Uterus (tissue), 4 donors: ENCODE results near the gene TMEM87B. TPM values are rescaled to one million over a fixed set of nuclear protein-coding genes. Genes with fewer than 3 reads are reported as not detected.
"Not testable (repeated sequence)": the region's sequence is repeated elsewhere in the genome, so short reads cannot be mapped to it uniquely, and the experiment has no call there.

Experiments
- DNase-seq, 2 donors: peaks; one replicate each; pipeline ENCODE4 v3.0.0-alpha.2; 2019 to 2020
- H3K27ac ChIP-seq, 2 donors: fragments of 200-600 bp; sonication (generic); 1 replicate in 1 of 2; 2 replicates in 1 of 2; pipeline ENCODE4 v1.5.1; 2016 to 2018
- H3K27me3 ChIP-seq, 2 donors: fragments of 200-600 bp; sonication (generic); one replicate each; pipeline ENCODE4 v1.5.1; 2018 to 2019; ENCODE audit warnings: control low read depth in 1 of 2
- H3K36me3 ChIP-seq, 2 donors: fragments of 200-600 bp; sonication (generic); one replicate each; pipeline ENCODE4 v1.5.1; 2019; ENCODE audit warnings: control low read depth in 1 of 2
- H3K4me1 ChIP-seq, 2 donors: fragments of 200-600 bp; sonication (generic); one replicate each; pipeline ENCODE4 v1.5.1; 2018 to 2019; ENCODE audit warnings: control low read depth in 1 of 2
- H3K4me3 ChIP-seq, 2 donors: fragments of 200-600 bp; sonication (generic); 1 replicate in 1 of 2; 2 replicates in 1 of 2; pipeline ENCODE4 v1.5.1; 2018 to 2019; ENCODE audit warnings: mild to moderate bottlenecking in 1 of 2
- H3K9me3 ChIP-seq, 2 donors: fragments of 200-600 bp; sonication (generic); one replicate each; pipeline ENCODE4 v1.5.1; 2019; ENCODE audit warnings: control low read depth in 1 of 2
- CTCF ChIP-seq, 4 experiments: fragments of 200-600 bp in 2 of 4; fragments of 450-650 bp in 2 of 4; sonication (generic) in 2 of 4; IDR thresholded peaks; one replicate each; pipeline ENCODE4 v1.5.1; 2016 to 2019; ENCODE audit warnings: antibody characterized with exemption in 4 of 4, mild to moderate bottlenecking in 2 of 4, moderate library complexity in 1 of 4
- POLR2A ChIP-seq, 2 donors: fragments of 450-650 bp; IDR thresholded peaks; one replicate each; pipeline ENCODE4 v1.6.1; 2016; ENCODE audit warnings: antibody characterized with exemption in 2 of 2, mild to moderate bottlenecking in 1 of 2, moderate library complexity in 1 of 2
- intact Hi-C: fragments of 100-400 bp; cut with DNase I; formaldehyde crosslinking; loops from one replicate; pipeline ENCODE4 v1.15.1; 2023; ENCODE audit warnings: low total_unique reads
- total RNA-seq, 4 donors: library from RNA; depleted of rRNA in 3 of 4; stranded (reverse); fragments of >200 nt in 3 of 4; gene quantifications; one replicate each; pipeline versions ENCODE4 v1.1.0 to v1.2.4, GENCODE V29; 2014 to 2023
- donor health status: DM: yes; HTN: yes; CAD: no.

The TMEM87B gene
- total RNA-seq, 4 donors from 2014 or later, result 6.7 to 51.6 (median 27.0) TPM

DNA sequence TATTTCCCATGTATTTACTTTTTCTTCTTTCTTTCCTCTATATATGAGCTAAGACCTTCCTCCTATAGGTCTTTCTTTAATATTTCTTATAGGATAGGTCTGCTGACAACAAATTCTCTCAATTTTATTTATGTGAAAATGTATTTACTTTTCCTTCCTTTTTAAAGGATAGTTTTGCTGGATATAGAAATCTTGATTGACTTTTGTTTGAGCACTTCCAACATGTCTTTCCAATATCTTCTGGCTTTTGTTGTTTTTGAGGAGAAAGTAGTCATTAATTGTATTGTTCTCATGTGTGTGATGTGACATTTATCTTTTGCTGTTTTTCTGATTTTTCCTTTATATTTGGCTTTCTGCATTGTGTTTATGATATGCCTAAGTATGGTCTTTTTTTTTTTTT is 54.2 kb downstream of the TMEM87B start:
- TF ChIP-seq POLR2A (IDR thresholded peaks at IDR 0.05), result no peak
- TF ChIP-seq CTCF (IDR thresholded peaks at IDR 0.05), result no peak
- H3K36me3 ChIP-seq, result no peaks in the 10 kb centered on the region

DNA sequence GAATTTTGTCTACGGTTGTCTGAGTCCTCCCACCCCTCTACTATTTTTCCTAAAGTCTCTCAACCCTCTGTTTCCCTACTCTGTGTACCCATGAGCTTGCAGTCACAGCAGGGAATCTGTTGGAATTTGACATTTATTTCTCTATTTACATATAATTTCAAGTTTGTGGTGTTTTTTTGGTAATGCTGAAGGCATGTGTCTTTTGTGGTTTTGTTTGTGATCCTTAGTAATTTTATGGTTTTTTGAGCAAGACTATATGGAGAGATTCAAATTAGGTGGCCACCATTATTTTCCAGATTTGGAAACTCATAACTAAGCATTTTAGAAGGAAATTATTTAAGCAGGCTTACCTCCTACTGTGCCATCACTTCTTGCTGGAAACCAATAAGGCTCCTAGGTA is 55.9 kb downstream of the TMEM87B start:
- intact Hi-C loops, result no loop called here
- Histone ChIP-seq H3K4me1 (no peaks in the 10 kb centered on the region), H3K27ac (no peak overlapping the region), H3K4me3 (no peak overlapping the region), H3K9me3 (peaks cover 0 to 3% of the 10 kb centered on the region in 2 donors), H3K36me3 (no peaks in the 10 kb centered on the region), H3K27me3 (no peaks in the 10 kb centered on the region)
- no peak for TF ChIP-seq POLR2A (IDR thresholded peaks at IDR 0.05)
- no peak for DNase-seq

More for the DNA sequence above, 54.2 kb downstream of the TMEM87B start:
- Histone ChIP-seq H3K4me1 (no peaks in the 10 kb centered on the region), H3K4me3 (no peak overlapping the region), H3K27ac (no peak overlapping the region), H3K9me3 (peaks cover 0 to 3% of the 10 kb centered on the region in 2 donors), H3K27me3 (no peaks in the 10 kb centered on the region)
- no peak for DNase-seq
- intact Hi-C loops, result no loop called here

DNA sequence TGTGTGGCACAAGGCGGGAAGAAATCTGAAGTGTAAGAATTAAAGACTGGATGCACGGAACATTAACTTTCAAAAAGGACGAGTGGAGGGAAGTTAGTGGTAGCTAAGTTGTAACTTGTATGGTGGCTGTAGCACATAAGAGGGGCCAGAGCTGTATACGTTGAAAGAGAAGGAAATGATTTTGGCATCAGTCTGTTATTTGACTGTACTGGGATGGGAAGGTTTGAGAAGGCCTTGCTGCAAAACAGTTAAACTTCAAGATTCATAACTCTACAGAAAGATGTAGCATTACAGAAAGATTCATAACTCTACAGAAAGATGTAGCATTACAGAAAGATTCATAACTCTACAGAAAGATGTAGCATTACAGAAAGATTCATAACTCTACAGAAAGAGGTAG is 58.3 kb downstream of the TMEM87B start:
- not testable (repeated sequence) for H3K4me1 ChIP-seq, H3K36me3 ChIP-seq

GRCh38 chr2:112118148-112118547 is 63.1 kb downstream of the TMEM87B start:
- Histone ChIP-seq H3K4me3 (no peak overlapping the region), H3K27ac (no peak overlapping the region), H3K27me3 (no peaks in the 10 kb centered on the region), H3K4me1 (no peaks in the 10 kb centered on the region), H3K9me3 (no peaks in the 10 kb centered on the region), H3K36me3 (no peaks in the 10 kb centered on the region)
- TF ChIP-seq POLR2A (IDR thresholded peaks at IDR 0.05) (no peak), CTCF (IDR thresholded peaks at IDR 0.05) (no peak)
- intact Hi-C loops, result no loop called here
- DNase-seq, result no peak

More for the DNA sequence above, 58.3 kb downstream of the TMEM87B start:
- H3K27ac ChIP-seq, H3K4me3 ChIP-seq, H3K9me3 ChIP-seq, DNase-seq, H3K27me3 ChIP-seq, intact Hi-C loops: not testable (repeated sequence)

DNA sequence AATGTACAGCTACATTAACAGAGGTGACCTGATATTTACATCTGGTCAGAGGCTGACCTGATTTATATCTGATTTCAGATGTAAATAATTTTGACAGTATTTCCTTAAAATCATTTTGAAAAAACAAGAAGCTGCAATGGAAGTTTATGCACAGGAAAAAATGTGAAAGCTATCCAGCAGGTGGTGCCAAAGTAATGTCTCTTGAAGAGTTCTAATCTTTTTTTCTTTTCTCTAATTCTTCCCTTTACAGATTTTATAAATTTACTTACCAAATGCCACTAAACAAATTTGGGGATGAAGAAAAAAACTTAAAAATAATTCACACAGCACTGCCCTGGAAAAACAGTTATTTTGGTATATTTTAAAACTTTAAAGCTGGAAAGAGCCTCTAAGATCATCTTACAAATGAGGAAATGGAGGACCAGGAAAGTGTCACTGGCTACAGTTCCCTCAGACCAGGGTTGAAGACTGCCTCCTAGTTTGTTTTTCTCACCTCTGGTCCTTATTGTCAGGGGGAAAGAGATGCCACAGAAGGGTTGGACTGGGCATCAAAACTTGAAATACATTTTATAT is 66.7 kb downstream of the TMEM87B start:
- Histone ChIP-seq H3K27me3 (no peaks in the 10 kb centered on the region), H3K4me1 (no peaks in the 10 kb centered on the region), H3K36me3 (no peaks in the 10 kb centered on the region), H3K9me3 (no peaks in the 10 kb centered on the region), H3K27ac (no peak overlapping the region), H3K4me3 (no peak overlapping the region)
- TF ChIP-seq POLR2A (IDR thresholded peaks at IDR 0.05) (no peak), CTCF (IDR thresholded peaks at IDR 0.05) (peak; percentile 37 to 51 (median 44))
- DNase-seq, result no peak
- intact Hi-C loops, result no loop called here

DNA sequence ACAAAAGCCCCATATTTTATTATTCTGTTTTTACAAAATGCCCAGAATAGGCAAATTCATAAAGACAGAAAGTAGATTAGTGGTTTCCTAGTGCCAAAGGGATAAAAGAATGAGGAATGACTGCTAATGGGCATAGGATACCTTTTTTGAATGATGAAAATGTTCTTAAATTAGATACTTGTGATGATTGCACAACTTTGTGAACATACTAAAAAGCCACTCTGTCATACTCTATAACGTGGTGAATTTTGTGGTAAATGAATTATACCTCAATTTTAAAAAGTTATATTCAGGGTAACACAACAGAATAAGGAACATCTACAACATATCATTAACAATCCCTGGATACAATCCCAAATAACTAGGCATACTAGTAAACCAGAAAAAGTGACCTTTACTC is 74.0 kb downstream of the TMEM87B start:
- Histone ChIP-seq H3K27me3 (no peaks in the 10 kb centered on the region), H3K9me3 (no peaks in the 10 kb centered on the region), H3K27ac (no peak overlapping the region), H3K36me3 (no peaks in the 10 kb centered on the region), H3K4me3 (no peak overlapping the region), H3K4me1 (no peaks in the 10 kb centered on the region)
- no peak for TF ChIP-seq CTCF (IDR thresholded peaks at IDR 0.05)
- TF ChIP-seq POLR2A (IDR thresholded peaks at IDR 0.05), result no peak
- DNase-seq, result no peak
- intact Hi-C loops, result no loop called here
